SH-SY5Y (cell line): ENCODE results near the gene FAM151B.

Experiments
- GATA2 ChIP-seq: IDR thresholded peaks from 2 replicates; pipeline ENCODE4 v1.6.1; 2011; ENCODE audit warnings: mild to moderate bottlenecking, low read depth, low read length
- GATA3 ChIP-seq: IDR thresholded peaks from 2 replicates; pipeline ENCODE4 v1.6.1; 2011; ENCODE audit warnings: low read depth, mild to moderate bottlenecking, low read length, moderate library complexity

Gene FAM151B, protein sequence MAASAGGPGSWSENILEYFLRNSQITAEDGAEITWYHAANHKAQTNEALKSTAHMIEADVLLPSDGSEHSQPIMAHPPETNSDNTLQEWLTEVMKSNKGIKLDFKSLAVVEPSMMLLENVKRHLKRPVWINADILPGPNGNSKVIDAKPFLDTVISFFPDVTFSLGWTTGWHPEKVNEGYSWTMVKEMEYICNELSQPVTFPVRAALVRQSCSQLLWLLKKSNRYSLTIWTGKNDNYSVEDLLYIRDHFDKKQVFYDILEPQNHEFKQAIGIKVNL

DNA sequence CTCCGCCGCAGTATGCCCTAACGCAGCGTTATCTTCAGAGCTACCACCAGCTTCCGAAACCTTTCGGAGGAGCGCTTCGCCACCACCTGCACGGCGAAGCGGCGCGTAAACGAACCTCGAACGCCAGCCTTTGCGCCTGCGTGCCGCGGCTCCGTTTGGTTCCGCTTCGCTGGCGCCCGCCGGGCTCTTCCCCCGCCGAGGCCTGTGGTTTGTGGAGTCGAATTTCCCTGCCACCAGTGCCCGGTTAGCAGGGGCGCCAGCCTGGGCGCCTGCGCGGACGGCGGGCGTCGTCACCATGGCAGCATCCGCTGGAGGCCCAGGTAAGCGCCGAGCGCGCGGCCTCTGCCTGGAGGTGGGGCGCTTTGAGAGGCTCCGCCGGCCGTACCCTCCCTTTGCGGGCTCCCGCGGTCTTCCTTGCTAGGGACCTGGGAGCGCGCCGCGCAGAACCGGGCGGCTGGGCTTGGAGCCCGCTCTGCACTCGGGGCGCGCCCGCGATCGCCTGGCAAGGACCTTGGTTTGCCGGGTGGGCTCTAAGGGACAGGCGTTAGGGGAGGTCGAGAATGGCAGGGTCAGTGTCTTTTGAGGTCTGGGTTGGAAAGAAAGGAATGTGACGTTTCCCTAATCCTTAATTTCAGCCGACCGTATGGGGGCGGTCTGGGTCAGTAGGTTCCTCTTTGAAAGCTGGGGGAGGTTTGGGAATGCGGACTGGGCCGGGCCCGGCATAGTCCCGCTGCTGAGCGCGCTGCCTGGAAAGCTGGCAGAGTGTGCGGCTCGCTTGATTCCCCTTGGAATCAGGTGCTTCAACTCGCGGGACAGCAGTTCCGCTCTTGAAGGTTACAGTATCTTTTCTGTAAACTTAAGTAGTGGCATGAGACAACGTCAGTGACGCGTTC lies at the start of gene FAM151B:
FAM151B (plus strand) TSS at position 272 of the 893 bp plus-strand sequence; CDS start at position 296, 24 bp downstream.
- TF ChIP-seq GATA2: no peak; the same call in 1 of the 2 replicates
- no peak for TF ChIP-seq GATA3

DNA sequence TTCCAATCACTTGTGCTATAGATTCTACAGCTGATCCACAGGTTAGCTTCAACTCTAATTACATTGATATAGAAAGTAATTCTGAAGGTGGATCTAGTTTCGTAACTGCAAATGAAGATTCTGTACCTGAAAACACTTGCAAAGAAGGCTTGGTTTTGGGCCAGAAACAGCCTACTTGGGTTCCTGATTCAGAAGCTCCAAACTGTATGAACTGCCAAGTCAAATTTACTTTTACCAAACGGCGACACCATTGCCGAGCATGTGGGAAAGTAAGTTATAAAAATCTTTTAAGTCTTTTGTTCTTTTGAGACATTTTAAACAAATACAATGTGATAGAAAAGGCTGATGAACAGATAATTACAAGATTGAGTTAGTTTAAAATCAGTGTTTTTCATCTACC lies 49.2 kb upstream of the FAM151B start:
- TF ChIP-seq GATA3: no peak
- no peak for TF ChIP-seq GATA2

DNA sequence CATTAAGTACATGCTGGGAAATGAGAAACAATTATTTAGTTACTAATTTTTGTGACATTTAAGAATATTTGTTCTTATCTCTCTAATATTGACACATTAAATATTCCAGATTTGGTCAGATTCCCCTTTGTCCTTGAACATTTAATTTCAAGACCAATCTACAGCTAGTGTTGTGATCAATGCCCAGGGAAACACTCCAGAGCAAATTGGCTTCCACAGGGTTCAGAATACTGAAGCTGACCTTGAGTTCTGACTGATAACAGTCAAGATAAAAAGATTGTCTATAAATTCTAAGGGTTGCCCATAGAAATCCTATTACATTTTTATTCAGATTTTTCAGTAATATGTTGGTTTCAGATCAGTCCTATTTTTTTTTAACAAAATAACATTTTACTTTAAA lies 48.7 kb upstream of the FAM151B start:
- no peak for TF ChIP-seq GATA2
- no peak for TF ChIP-seq GATA3

DNA sequence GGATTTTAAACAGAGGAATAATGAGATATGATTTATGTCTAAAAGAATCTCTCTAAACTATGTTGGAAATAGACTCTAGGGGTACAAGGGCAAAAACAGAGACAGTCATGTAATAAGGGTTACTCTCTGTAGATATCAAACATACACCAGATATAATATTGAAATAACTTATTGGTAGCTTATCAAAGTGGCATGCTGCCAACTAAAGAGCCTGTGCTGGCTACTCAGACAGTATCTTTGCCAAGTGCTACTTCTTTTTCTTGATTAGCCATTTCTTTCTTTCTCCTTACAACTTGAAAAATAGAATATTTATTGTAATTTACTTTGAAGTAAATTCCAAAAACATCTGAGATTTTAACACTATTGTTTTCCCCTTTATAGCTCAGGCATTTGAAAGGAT lies 45.2 kb upstream of the FAM151B start:
- TF ChIP-seq GATA2: no peak
- no peak for TF ChIP-seq GATA3

DNA sequence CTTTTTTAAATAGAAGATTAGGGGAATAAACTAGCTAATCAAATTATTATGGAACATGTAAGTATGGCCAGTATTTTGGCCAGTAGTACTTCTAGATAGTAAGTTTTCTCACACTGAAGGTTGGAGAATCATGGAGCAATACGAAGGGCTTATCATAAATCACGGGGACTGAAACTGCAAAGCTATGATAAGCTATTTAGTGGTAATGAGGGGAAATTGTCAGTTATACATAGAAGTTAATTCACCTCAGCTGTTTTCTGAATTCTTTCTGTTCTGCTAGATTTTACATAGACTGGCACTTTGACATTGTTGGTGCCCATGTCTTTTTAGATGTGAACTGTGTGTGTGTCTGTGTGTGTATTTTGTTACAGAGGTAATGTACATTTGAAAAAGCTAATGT lies 34.5 kb upstream of the FAM151B start:
- TF ChIP-seq GATA2 (no peak), GATA3 (no peak)

DNA sequence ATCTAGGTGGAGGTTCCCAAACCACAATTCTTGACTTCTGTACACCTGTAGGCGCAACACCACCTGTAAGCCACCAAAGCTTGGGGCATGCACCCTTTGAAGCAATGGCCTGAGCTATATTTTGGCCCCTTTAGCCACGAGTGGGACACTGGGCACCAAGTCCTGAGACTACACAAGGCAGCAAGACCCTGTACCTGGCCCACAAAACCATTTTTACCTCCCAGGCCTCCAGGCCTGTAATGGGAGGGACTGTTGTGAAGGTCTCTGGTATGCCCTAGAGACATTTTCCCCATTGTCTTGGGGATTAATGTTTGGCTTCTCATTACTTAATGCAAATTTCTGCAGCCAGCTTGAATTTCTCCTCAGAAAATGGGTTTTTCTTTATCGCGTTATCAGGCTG lies 24.6 kb upstream of the FAM151B start:
- TF ChIP-seq GATA2: no peak

DNA sequence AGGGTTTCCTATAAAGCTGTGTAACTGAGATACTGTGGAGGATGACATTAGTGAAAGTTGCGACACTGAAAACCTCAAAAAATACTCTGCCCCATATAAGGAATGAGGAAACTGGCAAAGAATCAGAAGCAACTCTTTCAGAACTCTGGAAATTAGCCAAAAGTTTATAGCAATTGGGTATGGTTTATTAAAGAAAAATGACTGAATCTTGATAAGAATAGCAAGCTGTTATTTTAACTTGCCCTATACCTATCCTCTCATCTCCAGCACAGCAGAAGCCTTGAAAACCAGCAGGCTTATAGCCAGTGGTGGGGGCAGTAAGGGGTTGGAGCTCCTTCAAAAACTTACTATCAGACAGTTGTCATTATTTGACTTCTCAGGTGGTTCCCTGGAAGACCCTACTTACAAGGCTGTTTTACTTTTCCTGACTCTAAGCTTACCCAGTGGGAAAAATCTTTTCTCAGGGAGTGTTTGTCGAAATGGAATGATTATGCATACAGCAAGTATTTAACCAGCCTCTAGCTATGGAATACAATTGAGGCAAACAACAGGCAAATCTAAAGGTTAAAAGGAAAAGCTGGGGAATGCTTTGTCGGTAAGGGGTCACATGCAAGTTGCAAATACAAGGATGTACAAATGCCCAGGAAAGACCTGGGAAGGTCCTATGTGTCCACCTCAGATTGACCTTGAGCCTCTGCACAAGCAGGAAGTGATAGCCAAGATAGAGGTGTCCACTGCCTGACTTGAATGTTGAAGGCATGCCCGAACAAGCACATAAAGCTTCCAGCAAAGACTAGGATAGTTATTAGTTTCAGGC lies 21.0 kb upstream of the FAM151B start:
- TF ChIP-seq GATA2 (no peak), GATA3 (no peak)

DNA sequence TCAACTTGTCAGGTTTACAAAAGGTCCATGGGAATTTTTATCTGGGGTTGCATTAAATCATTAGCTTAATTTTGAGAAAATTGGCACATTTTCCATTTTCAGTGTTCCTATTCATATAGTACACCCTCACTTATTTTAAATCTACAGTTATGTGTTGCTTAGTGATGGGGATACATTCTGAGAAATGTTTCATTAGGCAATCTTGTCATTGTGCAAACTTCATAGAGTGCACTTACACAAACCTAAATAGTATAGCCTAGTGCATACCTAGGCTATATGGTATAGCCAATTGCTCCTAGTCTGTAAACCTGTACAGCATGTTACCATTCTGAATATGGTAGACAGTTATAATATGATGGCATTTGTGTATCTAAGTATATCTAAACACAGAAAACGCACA lies 19.8 kb upstream of the FAM151B start:
- TF ChIP-seq GATA3 (no peak), GATA2 (no peak)

DNA sequence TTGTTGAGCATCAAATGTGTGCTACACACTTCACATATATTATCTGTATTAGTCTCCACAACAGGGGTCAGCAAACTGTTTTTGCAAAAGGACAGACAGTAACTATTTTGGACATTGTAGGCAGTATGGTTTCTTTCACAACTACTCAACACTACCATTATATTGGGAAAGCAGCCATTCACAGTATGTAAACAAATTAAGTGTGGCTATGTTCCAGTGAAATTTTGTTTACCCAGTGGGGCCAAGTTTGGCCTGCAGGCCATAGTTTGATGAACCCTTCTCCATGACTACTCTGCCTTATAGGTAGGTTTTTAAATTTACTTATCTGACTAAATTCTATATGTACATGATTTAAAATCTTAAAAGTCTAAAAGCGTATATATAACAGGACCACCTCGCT lies 13.0 kb upstream of the FAM151B start:
- no peak for TF ChIP-seq GATA3
- TF ChIP-seq GATA2: no peak

DNA sequence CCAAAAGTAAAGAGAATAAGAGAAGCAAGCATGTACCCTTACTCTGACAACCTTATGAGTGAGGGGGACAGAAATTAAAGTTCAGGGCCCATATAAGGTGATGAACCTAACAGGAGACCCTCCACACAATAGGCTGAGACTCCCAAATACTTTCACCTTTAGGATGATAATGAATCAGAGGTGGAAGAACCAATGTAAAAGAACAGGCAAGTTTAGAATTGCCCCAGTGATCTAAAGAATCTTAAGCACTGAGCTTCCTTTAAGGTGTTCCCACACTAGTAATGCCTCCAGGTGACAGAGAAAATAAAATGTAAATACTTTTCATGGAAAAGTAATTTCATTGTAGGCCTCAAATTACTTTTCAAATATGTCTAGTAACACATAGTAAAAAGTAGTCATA lies 8.2 kb upstream of the FAM151B start:
- TF ChIP-seq GATA2 (no peak), GATA3 (no peak)

DNA sequence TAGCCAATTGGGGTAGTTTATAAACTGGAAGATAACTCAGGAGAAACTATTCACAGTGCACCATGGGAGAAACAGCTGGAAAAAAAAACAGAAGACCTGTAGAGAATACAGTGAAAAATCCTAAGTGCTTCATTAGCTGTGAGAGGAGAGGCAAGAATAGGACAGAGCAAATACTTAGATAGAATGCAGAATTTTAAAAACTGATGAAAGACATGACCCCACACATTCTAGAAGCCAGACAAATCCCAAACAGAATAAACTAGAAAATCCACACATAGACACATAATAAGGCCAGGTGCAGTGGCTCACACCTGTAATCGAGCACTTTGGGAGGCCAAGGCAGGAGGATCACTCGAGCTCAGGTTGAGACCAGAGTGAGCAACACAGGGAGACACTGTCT lies 7.5 kb upstream of the FAM151B start:
- TF ChIP-seq GATA2: no peak

DNA sequence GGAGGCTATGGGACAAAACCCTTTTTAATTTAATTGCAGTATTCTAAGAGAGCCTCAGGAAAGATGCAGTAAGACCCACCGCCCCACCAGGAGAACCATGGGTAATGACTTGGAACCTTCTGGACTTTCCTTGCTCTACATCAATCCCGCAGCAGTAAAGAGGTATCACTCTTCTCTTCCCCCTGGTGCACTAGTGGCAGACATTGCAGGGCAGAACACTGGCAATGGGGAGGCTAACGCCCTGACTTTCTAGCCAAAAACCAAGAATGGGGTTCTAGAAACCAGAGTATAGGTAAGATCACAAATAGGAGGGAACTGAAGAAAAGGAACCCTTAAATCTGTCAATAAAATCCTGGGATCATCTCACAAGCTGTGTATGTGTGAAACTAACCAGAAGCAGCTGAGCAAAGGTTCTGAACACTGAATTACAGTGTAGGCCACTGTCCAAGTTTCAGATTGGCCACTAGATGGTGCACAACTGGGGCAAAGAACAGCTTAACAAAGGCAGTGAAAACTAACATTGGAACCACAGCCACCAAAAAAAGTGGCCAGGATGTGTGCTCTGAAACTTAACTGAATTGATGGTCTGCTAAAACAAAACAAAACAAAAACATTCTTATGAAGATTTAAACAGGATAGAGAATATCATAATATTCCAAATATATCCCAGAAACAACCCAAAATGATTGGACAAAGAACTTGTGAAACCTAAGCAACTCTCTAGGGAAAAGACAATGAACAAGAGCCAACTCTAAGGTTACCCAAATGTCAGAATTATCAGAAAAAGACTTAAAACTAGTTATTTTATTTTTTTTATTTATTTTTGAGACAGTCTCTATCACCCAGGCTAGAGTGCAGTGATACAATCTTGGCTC lies 6.6 kb upstream of the FAM151B start:
- no peak for TF ChIP-seq GATA3
- TF ChIP-seq GATA2: no peak

DNA sequence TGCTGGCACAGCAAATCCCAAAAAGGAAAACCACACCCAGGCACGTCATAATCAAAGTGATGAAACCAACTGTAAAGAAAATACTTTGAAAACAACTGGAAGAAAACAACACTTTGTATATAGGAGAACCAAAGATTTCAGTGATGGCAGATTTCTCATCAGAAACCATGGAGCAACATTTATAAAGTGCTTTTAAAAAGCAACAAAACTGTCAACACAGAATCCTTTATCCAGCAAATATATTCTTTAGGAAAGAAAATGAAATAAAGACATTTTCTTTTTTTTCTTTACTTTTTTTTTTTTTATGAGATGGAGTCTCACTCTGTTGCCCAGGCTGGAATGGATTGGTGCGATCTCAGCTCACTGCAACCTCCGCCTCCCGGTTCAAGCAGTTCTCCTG lies 5.3 kb upstream of the FAM151B start:
- TF ChIP-seq GATA2: no peak
